NCI-H82 treated with DMSO at 0.1 percent for 48 hours (cell line): ENCODE data around the gene FZR1.
"Not testable (repeated sequence)": the region's sequence is repeated elsewhere in the genome, so short reads cannot be mapped to it uniquely, and the experiment has no call there.

ENCODE experiments used
- DNase-seq: peaks from one replicate; lab custom pipeline; 2025; ENCODE audit not compliant: unreplicated experiment; lab: John Stamatoyannopoulos, UW

Gene FZR1

GRCh38 chr19:3544058-3544376, 37.9 kb downstream of the FZR1 start:
- DNase-seq, result no peak

DNA sequence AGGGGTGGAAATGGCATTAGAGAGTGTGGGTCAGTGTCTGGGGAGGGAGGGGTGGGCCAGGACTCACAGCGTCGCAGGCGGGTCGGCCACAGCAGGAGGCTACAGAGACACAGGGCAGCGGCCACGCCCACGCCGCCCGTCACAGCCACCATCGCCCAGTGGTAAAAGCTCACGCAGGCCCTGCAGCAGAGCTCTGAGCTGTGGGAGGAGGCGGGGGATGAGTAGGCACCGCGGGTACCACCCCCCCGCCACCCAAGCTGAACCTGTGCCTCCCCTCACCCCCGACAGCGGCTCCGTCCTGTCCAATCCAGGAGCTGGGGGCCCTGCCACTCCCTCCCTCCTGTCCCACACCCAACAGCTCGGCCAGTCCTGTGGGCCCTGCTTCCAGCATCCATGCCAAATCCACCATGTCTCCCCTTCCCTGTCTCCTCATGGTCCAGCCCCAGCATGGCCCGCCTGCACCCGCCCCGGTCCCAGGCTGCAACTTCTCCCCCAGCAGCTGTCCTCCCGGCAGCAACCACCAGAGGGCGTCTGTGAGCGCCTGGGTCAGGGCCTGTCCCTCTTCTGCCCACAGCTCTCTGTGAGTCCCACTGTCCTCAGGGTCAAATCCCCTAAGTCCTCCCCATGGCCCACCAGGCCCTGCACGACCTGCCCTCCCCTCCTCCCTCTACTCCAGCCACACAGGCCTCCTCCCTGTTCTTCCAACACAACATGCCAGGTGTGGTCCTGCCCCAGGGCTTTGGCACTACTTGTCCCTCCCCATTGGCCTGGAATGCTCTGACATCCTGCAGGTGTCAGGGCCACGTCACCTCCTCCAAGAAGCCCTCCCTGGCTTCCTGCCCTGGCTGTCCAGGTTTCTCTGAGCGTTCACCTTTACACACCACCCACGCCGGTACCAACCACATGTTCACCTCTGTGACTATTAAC, 38.9 kb downstream of the FZR1 start:
- no peak for DNase-seq

- DNase-seq, result no peak
Measured at GRCh38 chr19:3545669-3546034, 39.5 kb downstream of the FZR1 start.

DNA sequence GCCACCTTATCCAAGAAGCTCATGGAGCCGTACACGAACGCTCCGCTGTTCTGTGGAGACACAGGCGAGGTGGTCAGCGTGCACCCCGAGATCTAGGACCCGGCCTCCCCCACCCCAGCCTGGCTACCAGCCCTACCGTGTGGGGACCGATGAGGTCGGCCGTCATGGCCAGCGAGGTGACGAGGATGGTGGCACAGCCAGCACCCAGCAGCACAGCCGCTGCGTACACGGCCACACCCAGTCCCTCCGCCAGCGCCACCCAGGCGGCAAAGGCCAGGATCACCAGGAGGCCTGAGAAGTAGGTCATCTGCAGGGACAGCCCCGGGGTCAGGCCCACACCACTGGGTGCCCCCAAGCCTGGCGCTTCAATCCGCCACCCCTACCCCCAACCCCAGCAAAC, 40.0 kb downstream of the FZR1 start:
- no peak for DNase-seq

GRCh38 chr19:3547301-3547731, 41.2 kb downstream of the FZR1 start:
- DNase-seq, result no peak

DNA sequence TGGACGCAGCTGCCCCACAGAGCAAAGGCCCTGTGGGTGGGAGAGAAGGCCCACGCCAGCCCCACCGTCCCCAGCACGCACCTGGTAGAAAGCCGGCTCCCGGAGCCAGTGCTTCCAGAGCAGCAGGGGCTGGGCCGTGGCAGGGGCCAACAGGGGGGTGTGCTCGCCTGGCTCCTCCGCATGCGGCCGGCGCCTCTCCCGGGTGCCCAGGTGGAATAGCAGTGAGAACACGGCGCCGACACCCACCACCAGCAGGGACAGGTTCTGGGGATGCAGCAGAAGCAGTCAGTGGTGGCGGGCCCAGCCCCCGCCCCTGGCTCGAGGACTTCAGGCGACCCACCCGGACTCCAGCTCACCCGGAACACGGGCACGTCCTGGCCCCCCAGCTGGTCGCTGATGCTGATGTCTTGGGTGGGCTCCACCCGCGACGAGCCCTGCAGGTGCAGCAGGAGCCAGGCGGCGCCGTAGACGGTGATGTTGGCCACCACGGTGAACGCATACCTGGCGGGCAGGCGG, 41.7 kb downstream of the FZR1 start:
- no peak for DNase-seq

DNA sequence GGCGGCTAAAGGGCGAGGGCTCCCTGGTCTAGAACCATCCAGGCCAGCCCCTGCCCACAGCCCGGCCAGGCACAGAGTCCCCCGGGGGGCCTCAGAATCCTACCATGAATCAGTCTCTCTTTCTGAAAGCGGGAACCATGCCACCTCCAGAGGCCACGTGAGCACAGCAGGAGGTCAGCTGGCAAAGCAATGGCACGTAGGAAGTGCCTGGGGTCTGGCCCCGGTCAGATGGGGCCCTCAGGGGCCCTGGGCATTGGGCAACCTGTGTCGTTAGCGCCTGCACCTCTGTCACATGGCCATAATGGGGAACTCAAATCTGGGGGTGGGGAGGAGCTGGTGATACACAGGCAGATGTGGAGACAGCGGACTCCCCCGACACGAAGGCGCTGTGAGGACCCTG, 42.5 kb downstream of the FZR1 start:
- DNase-seq, result no peak

DNA sequence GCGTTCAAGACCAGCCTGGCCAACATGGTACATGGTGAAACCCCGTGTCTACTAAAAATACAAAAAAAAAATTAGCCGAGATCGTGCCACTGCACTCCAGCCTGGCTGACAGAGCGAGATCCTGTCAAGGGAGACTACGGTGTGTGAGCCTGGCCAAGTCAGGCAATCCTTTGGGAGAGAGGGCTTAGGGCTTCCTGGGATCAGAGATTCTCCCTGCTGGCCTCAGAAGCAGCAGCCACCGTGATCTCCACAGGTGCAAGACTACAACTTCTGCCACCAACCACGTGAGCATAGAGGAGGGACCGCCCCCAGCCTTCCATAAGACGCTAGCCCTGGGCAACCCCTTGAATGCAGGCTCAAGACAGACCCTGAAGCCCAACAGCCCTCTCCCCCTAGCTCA, 43.7 kb downstream of the FZR1 start:
- DNase-seq, result no peak

GRCh38 chr19:3550947-3551791, 45.1 kb downstream of the FZR1 start:
- no peak for DNase-seq

DNA sequence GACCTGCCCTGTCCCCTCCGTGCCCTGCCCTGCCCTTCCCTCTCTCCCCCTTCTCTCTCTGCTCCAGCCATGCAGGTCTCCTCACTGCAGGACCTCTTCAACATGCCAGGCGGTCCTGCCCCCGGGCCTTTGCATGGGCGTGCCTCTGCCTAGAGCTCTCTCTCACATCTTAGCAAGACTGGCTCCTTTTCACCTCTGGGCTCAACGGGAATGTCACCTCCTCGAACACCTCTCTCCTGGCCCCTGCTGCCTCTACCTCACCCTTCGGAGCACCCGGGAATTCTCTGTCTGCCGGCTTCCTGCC, 45.6 kb downstream of the FZR1 start:
- no peak for DNase-seq

GRCh38 chr19:3554254-3555083, 48.4 kb downstream of the FZR1 start:
- DNase-seq, result no peak

- no peak for DNase-seq
Measured at GRCh38 chr19:3555653-3556422, 49.7 kb downstream of the FZR1 start.

- no peak for DNase-seq
Measured at GRCh38 chr19:3556423-3556977, 50.4 kb downstream of the FZR1 start.

DNA sequence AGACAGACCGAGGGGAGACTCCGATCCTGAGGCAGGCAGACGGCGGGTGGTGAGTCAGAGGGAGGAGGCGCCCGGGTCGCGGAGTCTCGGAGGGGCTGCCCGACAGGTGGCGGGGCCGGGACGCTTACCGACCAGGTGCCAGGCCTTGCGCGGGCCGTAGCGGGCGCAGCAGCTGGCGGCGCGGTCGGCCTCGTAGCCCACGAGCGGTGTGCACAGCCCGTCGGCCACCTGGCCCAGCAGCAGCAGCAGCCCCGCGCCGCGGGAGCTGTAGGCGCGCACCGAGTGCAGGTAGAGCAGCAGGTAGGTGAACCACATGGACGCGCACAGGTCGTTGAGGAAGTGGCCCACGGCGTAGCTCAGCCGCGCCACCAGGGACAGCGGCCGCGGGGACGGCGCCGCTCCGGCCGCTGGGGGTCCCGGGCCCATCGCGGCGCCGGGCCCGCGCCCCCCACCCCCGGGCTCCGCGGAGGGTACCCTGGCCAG, 50.9 kb downstream of the FZR1 start:
- no peak for DNase-seq

- peak; percentile 52 for DNase-seq
Measured at GRCh38 chr19:3557461-3558248, 51.5 kb downstream of the FZR1 start, which contains the start of gene MFSD12. Gene MFSD12 (minus strand): TSS chr19:3557586. CDS start chr19:3557403, 183 bp downstream.

DNA sequence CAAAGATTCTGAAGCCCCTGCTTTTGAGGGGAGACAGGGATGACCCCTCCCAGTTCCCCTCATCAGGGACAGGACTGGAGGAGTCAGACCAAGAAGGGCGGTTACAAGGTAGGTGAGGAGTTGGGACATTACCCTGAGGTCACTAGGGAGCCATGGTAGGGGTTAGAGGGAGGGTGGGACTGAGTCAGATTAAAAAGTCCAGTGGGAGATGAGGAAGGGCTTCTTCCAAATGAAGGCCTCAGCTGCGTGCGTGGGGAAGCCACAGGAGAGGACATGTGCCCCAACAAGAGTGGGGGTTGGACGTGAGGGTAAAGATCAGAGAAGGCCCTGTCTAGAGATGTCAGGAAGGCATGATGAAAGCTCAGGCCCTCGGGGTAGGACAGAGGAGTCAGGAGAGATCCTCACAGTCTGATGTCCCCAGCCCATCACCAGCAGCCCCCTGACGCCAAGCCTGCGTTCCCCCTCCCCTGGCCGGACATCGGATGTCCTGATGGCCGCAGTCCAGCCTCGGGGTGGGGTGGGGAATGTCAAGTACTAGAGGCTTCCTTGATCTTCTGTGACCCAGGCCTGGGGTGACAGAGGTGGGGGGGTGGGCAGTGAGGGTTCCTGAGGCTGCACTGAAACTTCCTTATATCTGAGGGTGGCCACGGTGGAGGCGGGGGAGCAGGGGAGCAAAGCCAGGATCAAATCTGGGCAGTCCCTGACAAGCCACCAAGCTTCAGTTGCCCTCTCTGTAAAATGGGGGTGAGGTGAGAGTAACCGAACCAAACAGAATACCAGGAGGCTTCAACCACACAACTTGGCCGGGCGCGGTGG, 57.8 kb downstream of the FZR1 start:
- DNase-seq, result no peak

GRCh38 chr19:3565139-3565538, 59.0 kb downstream of the FZR1 start:
- no peak for DNase-seq

DNA sequence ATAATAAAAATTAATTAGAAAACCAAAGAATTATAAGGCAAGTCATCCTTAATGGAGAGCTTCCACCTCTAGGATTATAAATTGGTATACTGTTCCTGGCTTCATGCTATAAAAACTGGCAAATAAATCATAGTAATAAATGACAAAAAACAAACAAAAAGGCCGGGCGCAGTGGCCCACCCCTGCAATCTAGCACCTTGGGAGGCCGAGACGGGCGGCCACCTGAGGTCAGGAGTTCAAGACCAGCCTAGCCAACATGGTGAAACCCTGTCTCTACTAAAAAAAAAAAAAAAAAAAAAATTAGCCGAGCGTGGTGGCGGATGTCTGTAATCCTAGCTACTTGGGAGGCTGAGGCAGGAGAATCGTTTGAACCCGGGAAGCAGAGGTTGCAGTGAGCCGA, 63.9 kb downstream of the FZR1 start:
- not testable (repeated sequence) for DNase-seq
